ENCODE data around the gene DUOXA2.
"Not testable (repeated sequence)": the region's sequence is repeated elsewhere in the genome, so short reads cannot be mapped to it uniquely, and the experiment has no call there.

The DUOXA2 gene

GRCh38 chr15:45114076-45114750 is at the start of gene DUOXA2, which contains the start of gene DUOX2:
TSS of gene DUOXA2 (plus strand) at chr15:45114326. CDS start at chr15:45114606, 280 bp downstream.
TSS of gene DUOX2 (minus strand) at chr15:45114172. CDS start at chr15:45113411, 761 bp downstream.
- peak; percentile 37 for DNase-seq (ENCODE audit: low spot score)

- DNase-seq (ENCODE audit: low spot score), result no peak
These were observed 49.7 kb upstream of the DUOXA2 start for GRCh38 chr15:45064386-45064785.

DNA sequence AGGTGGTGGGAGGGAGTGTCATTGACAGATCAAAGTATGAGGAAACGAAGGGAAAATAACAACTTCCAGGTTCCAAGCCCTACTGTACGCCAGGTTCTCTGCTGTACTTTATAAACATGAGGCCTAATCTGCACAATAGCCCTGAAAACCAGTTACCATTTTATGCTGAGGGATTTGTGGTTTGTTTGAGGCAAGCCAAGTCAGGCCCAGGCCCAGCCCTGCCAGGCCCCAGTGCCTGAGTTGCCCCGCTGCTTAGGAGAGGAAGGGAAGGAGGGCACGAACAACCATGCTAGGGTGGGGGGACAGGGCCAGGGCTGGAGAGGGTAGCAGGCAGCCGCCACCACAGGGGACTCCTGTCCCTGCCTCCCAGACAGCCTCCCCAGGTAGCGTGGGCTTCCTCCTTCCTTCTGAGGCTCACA is 44.2 kb upstream of the DUOXA2 start:
- not testable (repeated sequence) for DNase-seq (ENCODE audit: low spot score)

DNA sequence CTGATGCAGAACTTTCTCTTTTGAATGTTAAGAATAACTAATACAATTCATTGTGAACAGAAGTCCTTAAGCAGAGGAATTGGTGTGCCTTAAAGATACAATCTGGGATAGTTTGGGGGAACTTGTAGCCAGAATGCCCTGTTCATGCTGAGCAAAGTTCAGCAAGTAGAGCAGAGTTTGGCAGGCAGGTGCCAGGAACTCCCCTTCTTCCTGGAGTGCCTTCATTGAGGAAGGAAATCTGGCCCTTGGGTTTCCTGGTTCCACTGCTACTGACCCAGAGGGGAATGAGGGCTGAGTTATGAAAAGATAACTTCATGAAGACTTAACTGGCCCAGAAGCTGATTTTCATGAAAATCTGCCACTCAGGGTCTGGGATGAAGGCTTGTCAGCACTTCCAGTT is 40.5 kb upstream of the DUOXA2 start:
- DNase-seq (ENCODE audit: low spot score), result not testable (repeated sequence)

GRCh38 chr15:45075440-45076320 is 38.4 kb upstream of the DUOXA2 start:
- not testable (repeated sequence) for DNase-seq (ENCODE audit: low spot score)

DNA sequence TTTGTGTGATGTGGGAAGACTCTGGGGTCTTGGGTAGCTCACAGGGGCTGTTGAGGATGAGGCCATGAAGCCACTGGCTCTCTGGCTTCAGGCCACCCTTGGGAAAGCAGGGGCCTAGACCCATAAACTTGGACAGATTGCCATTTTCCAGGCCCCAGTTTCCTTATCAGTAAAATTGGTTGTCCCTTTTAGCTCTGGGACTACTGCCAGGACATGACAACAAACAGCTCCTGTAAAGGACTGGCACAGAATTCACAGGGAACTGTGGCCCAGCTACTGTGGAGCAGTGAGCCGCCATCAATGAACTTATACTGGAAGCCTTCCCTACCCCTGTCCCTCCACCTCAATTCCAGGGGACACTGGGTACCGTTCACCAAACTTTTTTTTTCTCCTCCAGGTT is 36.7 kb upstream of the DUOXA2 start:
- DNase-seq (ENCODE audit: low spot score), result not testable (repeated sequence)

DNA sequence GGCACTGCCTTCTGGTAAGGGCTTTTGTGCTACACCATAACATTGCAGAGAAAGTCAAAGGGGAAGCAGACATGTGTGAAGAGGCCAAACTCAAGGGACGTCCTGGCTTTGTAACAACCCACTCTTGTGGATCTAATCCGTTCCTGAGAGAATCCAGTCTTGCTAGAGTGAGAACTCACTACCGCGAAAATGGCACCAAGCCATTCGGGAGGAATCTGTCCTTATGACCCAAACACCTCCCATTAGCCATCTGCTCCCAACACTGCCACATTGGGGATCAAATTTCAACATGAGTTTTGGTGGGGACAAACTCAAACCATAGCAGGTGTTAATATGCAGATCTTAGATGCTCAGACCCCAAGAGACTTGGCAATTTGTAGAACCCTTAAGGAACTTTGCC is 34.9 kb upstream of the DUOXA2 start:
- DNase-seq (ENCODE audit: low spot score), result not testable (repeated sequence)

DNA sequence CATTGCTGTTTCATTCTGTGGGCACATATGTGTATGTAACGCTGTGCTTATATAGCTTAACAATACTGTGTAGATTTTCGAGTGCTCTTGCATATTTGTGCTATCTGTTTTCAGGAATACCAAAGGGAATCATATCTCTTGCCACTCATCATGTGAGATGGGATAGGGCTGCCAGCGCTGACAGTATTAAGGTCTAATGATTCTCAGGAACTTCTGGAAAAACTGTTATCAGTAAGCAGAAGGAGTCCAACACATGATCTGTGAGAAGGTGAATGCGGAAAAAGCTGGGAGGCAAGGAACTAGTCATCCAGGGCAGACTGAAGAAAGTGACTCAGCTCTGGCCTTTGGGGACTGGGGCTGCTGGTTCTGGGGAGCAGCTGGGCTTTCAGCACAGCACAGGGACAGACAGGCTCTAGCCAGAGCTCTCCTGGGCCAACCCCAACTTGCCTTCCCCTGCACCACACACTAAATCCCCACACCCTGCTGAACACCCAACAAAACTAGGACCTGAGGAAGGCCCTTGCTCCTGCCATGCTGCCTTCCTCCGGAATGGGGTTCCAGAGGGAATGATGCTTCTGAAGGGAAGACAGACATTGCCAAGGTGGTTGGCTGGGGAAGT is 34.4 kb upstream of the DUOXA2 start:
- not testable (repeated sequence) for DNase-seq (ENCODE audit: low spot score)

DNA sequence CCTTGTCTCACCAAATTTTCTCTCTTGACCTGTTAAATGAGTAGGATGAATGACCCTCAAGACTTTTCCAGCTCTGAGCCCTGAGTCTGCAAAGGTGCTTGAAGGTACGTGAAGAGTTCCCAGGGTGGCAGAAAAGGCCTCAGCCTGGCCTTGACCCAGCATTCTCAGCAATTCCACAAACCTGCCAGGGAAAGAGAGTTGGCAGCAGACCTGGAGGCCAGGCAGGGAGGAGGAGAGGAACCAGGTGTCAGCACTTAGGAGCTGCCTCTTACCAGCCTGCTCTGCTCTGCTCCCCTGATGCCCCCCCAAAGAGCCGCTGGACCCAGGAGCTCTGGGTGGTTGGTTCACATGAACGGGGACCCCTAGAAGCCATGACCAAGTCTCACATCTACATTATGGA is 33.5 kb upstream of the DUOXA2 start:
- DNase-seq (ENCODE audit: low spot score), result not testable (repeated sequence)

DNA sequence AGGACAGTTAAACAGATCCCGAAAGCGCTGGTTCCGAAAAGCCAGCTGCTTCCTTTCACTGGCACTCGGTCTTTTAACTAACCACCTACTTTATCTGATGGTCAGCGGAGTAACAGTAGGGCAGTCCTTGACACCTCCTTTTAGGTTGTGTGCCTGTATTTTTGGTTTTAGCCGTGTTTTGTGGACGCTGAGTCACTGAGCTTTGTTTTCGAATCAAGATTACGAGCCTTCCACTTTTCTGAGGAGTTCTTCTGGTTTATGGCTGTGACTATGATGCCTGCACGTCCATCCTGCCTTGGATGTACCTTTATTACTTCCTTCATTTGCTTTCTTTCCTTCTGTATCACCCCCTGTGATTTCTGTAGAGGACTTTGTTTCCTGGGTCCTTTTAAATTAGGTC is 31.7 kb upstream of the DUOXA2 start:
- DNase-seq (ENCODE audit: low spot score), result not testable (repeated sequence)

- no peak for DNase-seq (ENCODE audit: low spot score)
These were observed 30.9 kb upstream of the DUOXA2 start for GRCh38 chr15:45083223-45083622.

- DNase-seq (ENCODE audit: low spot score), result no peak
These were observed 30.0 kb upstream of the DUOXA2 start for GRCh38 chr15:45084163-45084562.

GRCh38 chr15:45087513-45087912 is 26.6 kb upstream of the DUOXA2 start:
- no peak for DNase-seq (ENCODE audit: low spot score)

- peak; percentile 62 for DNase-seq (ENCODE audit: low spot score)
These were observed 25.1 kb upstream of the DUOXA2 start for GRCh38 chr15:45088801-45089711.

DNA sequence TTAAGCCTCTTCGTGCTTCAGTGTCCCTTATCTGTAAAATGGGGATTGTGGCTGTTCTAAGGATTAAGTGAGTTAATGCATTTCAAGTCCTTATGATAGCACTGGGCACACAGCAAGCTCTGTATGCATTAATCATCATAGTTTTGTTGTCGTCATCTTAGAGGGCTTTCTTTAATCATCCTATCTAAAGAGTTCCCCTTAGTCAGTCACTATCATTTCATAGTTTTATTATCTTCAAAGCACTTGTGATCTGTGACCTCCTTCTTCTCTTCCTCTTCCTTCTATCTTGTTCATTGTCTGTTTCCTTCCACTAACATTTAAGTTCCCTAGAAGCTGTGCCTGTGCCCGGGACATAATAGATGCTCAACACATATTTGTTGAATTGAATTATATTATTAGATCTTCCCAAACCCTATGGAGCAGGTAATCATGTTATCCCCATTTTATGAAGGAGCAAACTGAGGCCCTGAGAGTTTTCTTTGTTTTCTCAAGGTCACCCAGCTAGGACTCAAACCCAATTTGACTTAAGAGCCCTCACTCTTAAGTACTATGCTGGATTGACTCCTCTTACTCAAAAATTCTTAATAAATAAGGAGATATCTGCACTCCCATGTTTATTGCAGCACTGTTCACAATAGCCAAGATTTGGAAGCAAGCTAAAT is 24.3 kb upstream of the DUOXA2 start:
- no peak for DNase-seq (ENCODE audit: low spot score)

- DNase-seq (ENCODE audit: low spot score), result no peak
These were observed 23.0 kb upstream of the DUOXA2 start for GRCh38 chr15:45091161-45091560.

- DNase-seq (ENCODE audit: low spot score), result no peak
These were observed 22.6 kb upstream of the DUOXA2 start for GRCh38 chr15:45091576-45091975.

DNA sequence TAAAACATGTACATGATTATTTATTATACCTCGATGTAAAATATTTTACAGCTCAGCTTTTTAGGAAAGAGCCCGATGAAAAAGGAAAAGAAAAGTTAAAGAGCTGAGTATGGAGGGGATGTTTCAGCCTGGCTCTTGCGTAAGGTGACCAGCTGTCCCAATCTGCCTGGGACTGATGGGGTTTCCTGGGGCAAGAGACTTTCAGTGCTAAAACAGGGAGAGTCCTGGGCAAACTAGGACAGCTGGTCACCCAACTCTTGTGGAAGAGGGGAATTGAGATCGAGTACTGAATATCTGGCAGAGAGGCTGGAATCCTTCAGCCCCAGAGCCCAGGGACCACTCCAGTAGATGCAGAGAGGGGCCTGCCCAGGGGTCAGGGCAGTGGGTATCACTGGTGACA is 21.1 kb upstream of the DUOXA2 start:
- DNase-seq (ENCODE audit: low spot score), result no peak

DNA sequence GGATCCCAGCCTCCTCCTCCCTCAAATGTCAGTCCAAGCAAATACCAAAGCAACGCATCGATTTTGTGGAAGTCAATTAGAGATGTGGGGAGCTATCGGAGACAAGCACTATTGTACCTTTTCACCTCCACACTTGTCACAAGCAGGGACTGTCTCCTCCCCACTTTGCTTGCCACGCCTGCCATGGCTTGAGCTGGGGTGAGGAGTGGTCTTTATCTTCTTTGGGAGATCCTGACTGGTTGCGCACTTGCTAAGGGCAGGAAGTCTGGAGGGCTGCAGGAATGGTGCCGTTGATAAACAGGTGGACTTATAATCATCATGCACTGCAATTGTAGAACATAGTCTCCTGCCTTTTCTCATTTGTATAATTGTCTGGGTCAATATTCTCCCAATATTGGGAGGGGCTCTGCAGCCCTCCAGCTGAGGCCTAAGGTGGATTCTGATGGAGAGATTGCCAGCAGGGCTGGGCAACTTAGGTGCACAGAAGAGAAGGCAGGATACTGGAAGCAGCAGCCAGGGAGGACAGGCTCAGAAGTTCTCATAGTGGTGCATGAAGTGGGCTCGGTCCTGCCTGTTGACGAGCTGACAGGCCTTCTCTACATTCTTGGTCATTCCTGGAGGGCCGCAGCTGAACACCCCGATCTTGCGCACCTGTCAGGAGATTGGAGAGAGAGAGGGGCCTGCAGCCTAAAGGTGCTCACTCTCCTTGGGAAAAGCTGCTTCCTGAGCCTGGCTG is 20.3 kb upstream of the DUOXA2 start:
- no peak for DNase-seq (ENCODE audit: low spot score)

- DNase-seq (ENCODE audit: low spot score), result no peak
These were observed 19.8 kb upstream of the DUOXA2 start for GRCh38 chr15:45094358-45094730.

Measured in HuH-7 (cell line).